DOHH2 (cell line): Measurements from ENCODE around the gene CAPN1.
"Not testable (repeated sequence)": the region's sequence is repeated elsewhere in the genome, so short reads cannot be mapped to it uniquely, and the experiment has no call there.

Experiments
- H3F3A ChIP-seq: fragments of 200-600 bp; sonication (generic), shearing (Covaris generic); 2 replicates; pipeline ENCODE4 v1.6.0; 2016; ENCODE audit warnings: antibody characterized with exemption, mild to moderate bottlenecking; ENCODE audit not compliant: control insufficient read depth, insufficient read depth
- H3K27ac ChIP-seq: fragments of 200-600 bp; sonication (generic); 2 replicates; pipeline ENCODE4 v1.5.1; 2014; ENCODE audit warnings: low read depth, mild to moderate bottlenecking, low read length, moderate library complexity
- H3K27me3 ChIP-seq: fragments of 200-600 bp; sonication (generic); 2 replicates; pipeline ENCODE4 v1.6.1; 2014; ENCODE audit warnings: mild to moderate bottlenecking, low read length, mixed read lengths; ENCODE audit not compliant: control insufficient read depth
- H3K36me3 ChIP-seq: fragments of 200-600 bp; sonication (generic); 2 replicates; pipeline ENCODE4 v1.6.1; 2014; ENCODE audit warnings: mild to moderate bottlenecking, low read length, moderate library complexity, mixed read lengths; ENCODE audit not compliant: control insufficient read depth
- H3K4me1 ChIP-seq: fragments of 200-600 bp; sonication (generic); 2 replicates; pipeline ENCODE4 v1.6.1; 2014; ENCODE audit warnings: mild to moderate bottlenecking, low read length, mixed read lengths; ENCODE audit not compliant: control insufficient read depth
- H3K4me2 ChIP-seq: fragments of 200-600 bp; sonication (generic); 2 replicates; pipeline ENCODE4 v1.6.0; 2014; ENCODE audit warnings: mild to moderate bottlenecking, low read length, moderate library complexity
- H3K4me3 ChIP-seq: fragments of 200-600 bp; sonication (generic); 2 replicates; pipeline ENCODE4 v1.5.1; 2014; ENCODE audit warnings: mild to moderate bottlenecking, low read length, mixed read lengths
- H3K79me2 ChIP-seq: fragments of 200-600 bp; sonication (generic); 2 replicates; pipeline ENCODE4 v1.6.1; 2014; ENCODE audit warnings: mild to moderate bottlenecking, low read length, mixed read lengths; ENCODE audit not compliant: control insufficient read depth
- H3K9me2 ChIP-seq: fragments of 200-600 bp; sonication (generic); replicated peaks from 2 replicates; pipeline ENCODE4 v1.6.1; 2014; ENCODE audit warnings: mild to moderate bottlenecking, low read length, mixed read lengths; ENCODE audit not compliant: control insufficient read depth
- H3K9me3 ChIP-seq: fragments of 200-600 bp; sonication (generic); 2 replicates; pipeline ENCODE4 v1.6.1; 2014; ENCODE audit warnings: antibody characterized with exemption, low read length, mixed read lengths; ENCODE audit not compliant: control insufficient read depth, insufficient read depth
- H4K20me1 ChIP-seq: fragments of 200-600 bp; sonication (generic); 2 replicates; pipeline ENCODE4 v1.6.0; 2014; ENCODE audit warnings: low read depth, mild to moderate bottlenecking, antibody characterized with exemption, low read length, moderate library complexity; ENCODE audit not compliant: control insufficient read depth, insufficient read depth
- EZH2phosphoT487 ChIP-seq: fragments of 200-600 bp; sonication (generic); IDR thresholded peaks from 2 replicates; pipeline ENCODE4 v1.6.1; 2017; ENCODE audit warnings: borderline replicate concordance, mild to moderate bottlenecking, antibody characterized with exemption, low read length, moderate library complexity, mixed read lengths
- TF ChIP-seq, protein P1 (sequence below): fragments of 200-600 bp; sonication (generic); IDR thresholded peaks from one replicate; pipeline ENCODE4 v1.5.1; 2014; ENCODE audit warnings: antibody characterized with exemption, mild to moderate bottlenecking, low read depth, low read length; ENCODE audit not compliant: poor library complexity, severe bottlenecking

The CAPN1 gene

DNA sequence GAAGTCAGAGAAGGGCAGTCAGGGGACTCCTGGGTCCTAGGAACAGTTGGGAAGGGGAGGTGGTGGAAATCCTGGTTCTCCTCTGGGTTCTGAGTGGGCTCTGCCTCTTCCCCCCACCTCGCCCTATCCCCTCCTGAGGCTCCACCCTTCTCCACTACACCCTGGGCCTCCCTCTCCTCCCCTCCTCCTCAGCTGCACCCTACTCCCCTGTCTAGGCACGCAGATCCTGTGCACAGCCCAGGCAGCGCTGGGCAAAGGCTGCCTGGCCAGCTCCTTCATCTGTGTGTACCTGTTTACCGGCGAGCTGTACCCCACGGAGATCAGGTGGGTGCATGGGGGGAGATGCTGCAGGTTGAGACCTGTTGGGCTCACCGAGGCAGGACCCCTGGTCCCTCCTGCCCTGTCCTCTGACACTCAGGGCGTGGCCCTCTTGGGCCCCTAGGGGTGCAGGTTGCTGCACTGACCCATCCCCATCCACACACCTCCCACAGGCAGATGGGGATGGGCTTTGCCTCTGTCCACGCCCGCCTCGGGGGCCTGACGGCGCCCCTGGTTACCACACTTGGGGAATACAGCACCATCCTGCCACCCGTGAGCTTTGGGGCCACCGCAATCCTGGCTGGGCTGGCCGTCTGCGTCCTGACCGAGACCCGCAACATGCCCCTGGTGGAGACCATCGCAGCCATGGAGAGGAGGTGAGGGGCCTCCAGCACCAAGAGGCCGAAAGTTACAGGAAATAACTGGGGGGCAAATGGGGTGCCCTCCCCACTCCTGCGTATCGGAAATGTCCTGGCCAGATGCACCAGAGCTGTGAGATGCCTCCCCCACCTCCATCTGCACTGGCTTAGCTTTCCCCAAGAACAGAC, 54.7 kb downstream of the CAPN1 start:
- Histone ChIP-seq H3K79me2 (no peaks in the 10 kb centered on the region), H3K9me2 (no peaks in the 10 kb centered on the region), H3K9me3 (no peaks in the 10 kb centered on the region), H3K27me3 (no peaks in the 10 kb centered on the region; the same call in 1 of the 2 replicates), H3K4me1 (no peaks in the 10 kb centered on the region), H3K36me3 (no peaks in the 10 kb centered on the region), H3K27ac (no peak overlapping the region), H3F3A (no peaks in the 10 kb centered on the region), H3K4me3 (no peak overlapping the region), H3K4me2 (no peak overlapping the region), H4K20me1 (no peaks in the 10 kb centered on the region)
- no peak for TF ChIP-seq EZH2phosphoT487
- TF ChIP-seq, protein P1, sequence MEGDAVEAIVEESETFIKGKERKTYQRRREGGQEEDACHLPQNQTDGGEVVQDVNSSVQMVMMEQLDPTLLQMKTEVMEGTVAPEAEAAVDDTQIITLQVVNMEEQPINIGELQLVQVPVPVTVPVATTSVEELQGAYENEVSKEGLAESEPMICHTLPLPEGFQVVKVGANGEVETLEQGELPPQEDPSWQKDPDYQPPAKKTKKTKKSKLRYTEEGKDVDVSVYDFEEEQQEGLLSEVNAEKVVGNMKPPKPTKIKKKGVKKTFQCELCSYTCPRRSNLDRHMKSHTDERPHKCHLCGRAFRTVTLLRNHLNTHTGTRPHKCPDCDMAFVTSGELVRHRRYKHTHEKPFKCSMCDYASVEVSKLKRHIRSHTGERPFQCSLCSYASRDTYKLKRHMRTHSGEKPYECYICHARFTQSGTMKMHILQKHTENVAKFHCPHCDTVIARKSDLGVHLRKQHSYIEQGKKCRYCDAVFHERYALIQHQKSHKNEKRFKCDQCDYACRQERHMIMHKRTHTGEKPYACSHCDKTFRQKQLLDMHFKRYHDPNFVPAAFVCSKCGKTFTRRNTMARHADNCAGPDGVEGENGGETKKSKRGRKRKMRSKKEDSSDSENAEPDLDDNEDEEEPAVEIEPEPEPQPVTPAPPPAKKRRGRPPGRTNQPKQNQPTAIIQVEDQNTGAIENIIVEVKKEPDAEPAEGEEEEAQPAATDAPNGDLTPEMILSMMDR = no peak

DNA sequence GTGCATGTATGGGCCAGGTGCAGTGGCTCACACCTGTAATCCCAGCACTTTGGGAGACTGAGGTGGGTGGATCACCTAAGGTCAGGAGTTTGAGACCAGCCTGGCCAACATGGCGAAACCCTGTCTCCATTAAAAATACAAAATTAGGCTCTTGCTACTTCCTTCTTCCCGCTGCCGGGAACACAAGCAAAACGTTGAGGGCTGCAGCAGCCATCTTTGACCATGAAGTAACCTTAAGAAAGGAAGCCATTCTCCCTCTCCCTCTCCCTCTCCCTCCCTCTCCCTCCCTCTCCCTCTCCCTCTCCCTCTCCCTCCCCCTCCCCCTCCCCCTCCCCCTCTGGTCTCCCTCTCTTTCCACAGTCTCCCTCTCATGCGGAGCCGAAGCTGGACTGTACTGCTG, 56.6 kb downstream of the CAPN1 start:
- not testable (repeated sequence) for H3K4me1 ChIP-seq, H3K36me3 ChIP-seq, H3K4me3 ChIP-seq, H3K27ac ChIP-seq, H3K27me3 ChIP-seq, H3K9me2 ChIP-seq, H3F3A ChIP-seq, H3K79me2 ChIP-seq, H4K20me1 ChIP-seq, H3K4me2 ChIP-seq
- H3K9me3 ChIP-seq = peaks cover 12% of the 10 kb centered on the region

DNA sequence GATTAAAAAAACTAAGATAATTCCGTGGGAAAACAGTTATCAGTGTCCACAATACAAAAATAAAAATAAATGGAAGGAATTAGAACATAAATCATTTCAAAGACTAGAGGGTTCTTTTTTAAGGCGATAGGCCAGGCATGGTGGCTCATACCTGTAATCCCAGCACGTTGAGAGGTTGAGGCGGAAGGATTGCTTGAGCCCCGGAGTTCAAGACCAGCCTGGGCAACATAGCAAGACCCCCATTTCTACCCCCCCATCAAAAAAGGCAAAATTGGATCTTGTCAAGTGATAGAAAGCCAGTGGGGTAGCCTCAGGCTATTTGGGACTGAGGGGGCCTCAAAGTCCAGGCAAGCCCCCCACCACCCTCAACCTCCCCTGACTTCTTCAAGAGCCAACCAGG, 59.4 kb downstream of the CAPN1 start:
- Histone ChIP-seq H3K9me3 (peaks cover 12% of the 10 kb centered on the region), H3K79me2 (no peaks in the 10 kb centered on the region), H3K4me1 (no peaks in the 10 kb centered on the region), H3F3A (no peaks in the 10 kb centered on the region), H3K36me3 (no peaks in the 10 kb centered on the region), H3K4me3 (no peak overlapping the region), H3K27me3 (no peaks in the 10 kb centered on the region; the same call in 1 of the 2 replicates), H4K20me1 (no peaks in the 10 kb centered on the region), H3K4me2 (no peak overlapping the region), H3K27ac (no peak overlapping the region), H3K9me2 (no peaks in the 10 kb centered on the region)
- no peak for TF ChIP-seq EZH2phosphoT487
- TF ChIP-seq, protein P1 = no peak

DNA sequence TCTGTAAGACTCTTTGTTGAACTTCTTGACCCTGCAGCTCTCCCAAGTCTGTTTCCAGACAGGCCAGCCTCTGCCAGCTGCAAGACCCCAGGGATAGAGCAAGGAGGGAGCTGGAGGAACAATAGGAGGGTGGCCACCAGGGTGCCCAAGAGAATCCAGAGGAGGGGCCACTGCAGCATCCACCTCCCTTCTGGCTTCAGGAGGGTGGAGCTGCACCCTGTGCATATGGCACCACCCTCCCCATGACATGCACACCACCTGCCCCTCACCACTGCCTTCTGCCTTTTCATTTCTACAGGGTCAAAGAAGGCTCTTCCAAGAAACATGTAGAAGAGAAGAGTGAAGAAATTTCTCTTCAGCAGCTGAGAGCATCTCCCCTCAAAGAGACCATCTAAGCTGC, 60.0 kb downstream of the CAPN1 start:
- Histone ChIP-seq H4K20me1 (no peaks in the 10 kb centered on the region), H3K9me2 (no peaks in the 10 kb centered on the region), H3K27ac (no peak overlapping the region), H3K4me2 (no peak overlapping the region), H3K36me3 (no peaks in the 10 kb centered on the region), H3K27me3 (no peaks in the 10 kb centered on the region), H3K79me2 (no peaks in the 10 kb centered on the region), H3K9me3 (peaks cover 12% of the 10 kb centered on the region), H3K4me1 (no peaks in the 10 kb centered on the region), H3F3A (no peaks in the 10 kb centered on the region), H3K4me3 (no peak overlapping the region)
- TF ChIP-seq EZH2phosphoT487 = no peak
- TF ChIP-seq, protein P1 = no peak
